Omental fat pad (tissue), 4 donors: ENCODE data around the gene MPV17. TPM values are rescaled to one million over a fixed set of nuclear protein-coding genes. Genes with fewer than 3 reads are reported as not detected.

ENCODE experiments used
- ATAC-seq: fragments of 150-250 bp; one replicate; pipeline ENCODE4 v1.9.1; 2016; ENCODE audit warnings: mild to moderate bottlenecking, moderate library complexity; ENCODE audit not compliant: low FRiP score
- DNase-seq: peaks from one replicate; pipeline ENCODE4 v3.0.0-alpha.2; 2019; ENCODE audit warnings: low spot score
- CTCF ChIP-seq, 3 donors: fragments of 450-650 bp; IDR thresholded peaks; one replicate each; pipeline ENCODE4 v1.5.1; 2016 to 2017; ENCODE audit warnings: antibody characterized with exemption in 3 of 3, mild to moderate bottlenecking in 3 of 3, moderate library complexity in 2 of 3
- total RNA-seq, 4 donors: library from RNA; depleted of rRNA; stranded (reverse); fragments of >200 nt; gene quantifications; one replicate each; pipeline ENCODE4 v1.1.0, GENCODE V29; 2016

Gene MPV17
- total RNA-seq, 4 donors from 2014 or later: 63.0 to 97.8 (median 77.2) TPM

GRCh38 chr2:27316655-27317412, 6.1 kb downstream of the MPV17 start:
- ATAC-seq: no peak
- no peak for DNase-seq
- TF ChIP-seq CTCF (IDR thresholded peaks at IDR 0.05): no peak

DNA sequence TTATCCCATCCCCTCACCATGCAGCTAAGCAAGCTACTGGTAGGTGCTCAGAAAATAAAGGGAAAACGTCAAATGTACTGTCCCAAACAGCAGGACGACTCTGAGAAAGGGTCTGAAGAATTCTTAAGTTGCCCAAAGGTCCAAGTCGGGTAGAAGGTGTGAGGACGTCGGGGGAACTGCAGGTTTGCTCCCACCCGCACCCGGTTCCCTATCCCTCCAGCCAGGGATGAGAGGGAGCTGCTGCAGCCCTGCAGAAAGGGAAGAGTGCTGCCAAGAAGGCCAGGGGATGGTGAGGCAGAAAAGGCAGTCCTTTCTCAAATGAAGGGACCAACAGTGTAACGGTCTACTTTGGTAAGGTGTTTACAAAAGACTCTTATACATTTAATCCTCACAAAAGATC, 7.8 kb downstream of the MPV17 start:
- no peak for ATAC-seq
- no peak for TF ChIP-seq CTCF (IDR thresholded peaks at IDR 0.05)
- no peak for DNase-seq

- ATAC-seq: no peak
- no peak for TF ChIP-seq CTCF (IDR thresholded peaks at IDR 0.05)
- no peak for DNase-seq
Measured at GRCh38 chr2:27314709-27315108, 8.2 kb downstream of the MPV17 start.

DNA sequence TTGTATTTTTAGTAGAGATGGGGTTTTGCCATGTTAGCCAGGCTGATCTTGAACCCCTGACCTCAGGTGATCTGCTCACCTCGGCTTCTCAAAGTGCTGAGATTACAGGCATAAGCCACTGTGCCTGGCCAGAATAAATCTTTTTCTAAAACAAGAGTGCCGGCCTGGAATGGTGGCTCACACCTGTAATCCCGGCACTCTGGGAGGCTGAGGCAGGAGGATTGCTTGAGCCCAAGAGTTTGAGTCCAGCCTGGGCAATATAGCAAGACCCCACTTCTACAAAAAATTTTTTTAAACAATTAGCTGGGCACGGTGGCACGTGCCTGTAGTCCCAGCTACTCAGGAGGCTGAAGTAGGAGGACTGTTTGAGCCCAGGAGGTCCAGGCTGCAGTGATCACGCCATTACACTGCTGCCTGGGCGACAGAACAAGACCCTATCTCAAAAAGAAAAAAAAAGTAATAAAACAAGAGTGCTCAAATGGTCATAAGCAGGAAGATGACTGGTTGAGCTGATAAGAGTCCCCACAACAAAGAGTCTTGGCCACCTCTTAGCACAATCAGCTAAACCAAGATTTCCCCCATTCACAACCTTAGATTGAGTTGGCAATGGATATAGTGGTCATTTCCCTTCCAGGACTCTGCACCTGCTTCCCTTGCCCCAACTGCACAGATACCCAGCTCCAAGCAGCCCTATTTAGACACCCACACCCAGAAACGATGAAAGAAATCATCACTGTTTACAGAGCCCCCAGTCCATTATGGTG, 8.8 kb downstream of the MPV17 start:
- no peak for TF ChIP-seq CTCF (IDR thresholded peaks at IDR 0.05)
- no peak for ATAC-seq
- no peak for DNase-seq

GRCh38 chr2:27312152-27312551, 10.7 kb downstream of the MPV17 start:
- ATAC-seq (no peak), DNase-seq (no peak)
- TF ChIP-seq CTCF (IDR thresholded peaks at IDR 0.05): no peak

DNA sequence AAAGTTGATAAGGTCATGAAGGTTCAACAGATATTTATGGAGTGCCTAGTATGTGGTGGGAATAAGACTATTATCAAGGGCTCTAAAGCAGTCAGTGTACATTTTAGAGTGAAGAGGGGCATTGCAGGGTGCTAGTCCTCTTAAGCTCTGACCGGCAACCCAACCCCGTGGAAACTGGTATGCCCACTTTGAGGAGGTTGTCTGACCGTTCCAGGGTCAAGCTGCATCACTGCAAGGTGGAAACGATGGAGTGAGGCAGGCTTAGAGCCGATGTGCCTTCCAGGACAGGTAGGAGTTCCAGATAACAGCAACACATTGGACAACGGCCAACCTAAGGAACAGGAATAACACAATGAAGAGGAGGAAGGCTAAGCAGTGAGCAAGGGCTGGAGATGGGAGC, 13.2 kb downstream of the MPV17 start:
- no peak for DNase-seq
- no peak for TF ChIP-seq CTCF (IDR thresholded peaks at IDR 0.05)

More for the DNA sequence above, 13.2 kb downstream of the MPV17 start:
- no peak for ATAC-seq
